ENCODE results near the gene AACS. TPM values are rescaled to one million over a fixed set of nuclear protein-coding genes. Genes with fewer than 3 reads are reported as not detected.
"Not testable (repeated sequence)": the region's sequence is repeated elsewhere in the genome, so short reads cannot be mapped to it uniquely, and the experiment has no call there.

The AACS gene
- total and polyA plus RNA-seq, 4 donors, result 15.4 to 33.5 (median 17.6) TPM

GRCh38 chr12:125140279-125141209, 75.3 kb downstream of the AACS start:
- Histone ChIP-seq H3K9me3 (ENCODE audit: control insufficient read depth in 4 of 4, insufficient read depth in 3 of 4, low read length in 3 of 4) (no peaks in the 10 kb centered on the region), H3K27me3 (ENCODE audit: control insufficient read depth in 3 of 3, insufficient read depth in 3 of 3, low read length in 2 of 3) (no peaks in the 10 kb centered on the region), H3K27ac (ENCODE audit: low read depth in 1 of 2, low read length in 1 of 2) (no peak overlapping the region), H3K9ac (ENCODE audit: insufficient read depth in 1 of 2, low read length in 2 of 2) (no peak overlapping the region), H3K36me3 (ENCODE audit: control insufficient read depth in 4 of 4, insufficient read depth in 4 of 4, low read length in 4 of 4) (peaks cover 0 to 4% (median 1%) of the 10 kb centered on the region in 4 donors), H3K4me3 (no peak overlapping the region), H3K4me1 (ENCODE audit: control insufficient read depth in 5 of 5, insufficient read depth in 5 of 5, low read length in 5 of 5) (peaks cover 0 to 3% (median 0%) of the 10 kb centered on the region in 5 donors)
- ATAC-seq (ENCODE audit: insufficient read depth, low FRiP score) (no peak), DNase-seq (no peak)
- no peak for TF ChIP-seq CTCF (IDR thresholded peaks at IDR 0.05; ENCODE audit: control extremely low read depth, extremely low read depth)
- whole genome bisulfite sequencing, 2 donors, result 80 to 84% methylated on average over 22 of the region's 22 CpGs

- H3K9ac ChIP-seq (ENCODE audit: insufficient read depth in 1 of 2, low read length in 2 of 2); H3K4me1 ChIP-seq (ENCODE audit: control insufficient read depth in 5 of 5, insufficient read depth in 5 of 5, low read length in 5 of 5); DNase-seq; H3K9me3 ChIP-seq (ENCODE audit: control insufficient read depth in 4 of 4, insufficient read depth in 3 of 4, low read length in 3 of 4); ATAC-seq (ENCODE audit: insufficient read depth, low FRiP score); H3K36me3 ChIP-seq (ENCODE audit: control insufficient read depth in 4 of 4, insufficient read depth in 4 of 4, low read length in 4 of 4); H3K4me3 ChIP-seq; H3K27ac ChIP-seq (ENCODE audit: low read depth in 1 of 2, low read length in 1 of 2); H3K27me3 ChIP-seq (ENCODE audit: control insufficient read depth in 3 of 3, insufficient read depth in 3 of 3, low read length in 2 of 3): not testable (repeated sequence)
- 89 to 97% methylated on average over 11 of the region's 11 CpGs for WGBS, 2 donors
Measured at GRCh38 chr12:125141210-125141573, 76.0 kb downstream of the AACS start.

- no peak for TF ChIP-seq CTCF (IDR thresholded peaks at IDR 0.05; ENCODE audit: control extremely low read depth, extremely low read depth)
- Histone ChIP-seq H3K4me1 (ENCODE audit: control insufficient read depth in 5 of 5, insufficient read depth in 5 of 5, low read length in 5 of 5) (peaks cover 0 to 3% (median 0%) of the 10 kb centered on the region in 5 donors), H3K9me3 (ENCODE audit: control insufficient read depth in 4 of 4, insufficient read depth in 3 of 4, low read length in 3 of 4) (no peaks in the 10 kb centered on the region), H3K4me3 (no peak overlapping the region), H3K27ac (ENCODE audit: low read depth in 1 of 2, low read length in 1 of 2) (no peak overlapping the region), H3K36me3 (ENCODE audit: control insufficient read depth in 4 of 4, insufficient read depth in 4 of 4, low read length in 4 of 4) (peaks cover 0 to 1% (median 0%) of the 10 kb centered on the region in 4 donors), H3K27me3 (ENCODE audit: control insufficient read depth in 3 of 3, insufficient read depth in 3 of 3, low read length in 2 of 3) (no peaks in the 10 kb centered on the region), H3K9ac (ENCODE audit: insufficient read depth in 1 of 2, low read length in 2 of 2) (no peak overlapping the region)
- WGBS, 2 donors, result 90 to 92% methylated on average over 9 of the region's 9 CpGs
- ATAC-seq (ENCODE audit: insufficient read depth, low FRiP score) (no peak), DNase-seq (no peak)
Measured at GRCh38 chr12:125142601-125143000, 77.4 kb downstream of the AACS start.

- H3K9ac ChIP-seq (ENCODE audit: insufficient read depth in 1 of 2, low read length in 2 of 2), result no peak overlapping the region
- no peak overlapping the region for H3K4me3 ChIP-seq
- H3K36me3 ChIP-seq (ENCODE audit: control insufficient read depth in 4 of 4, insufficient read depth in 4 of 4, low read length in 4 of 4), result no peaks in the 10 kb centered on the region
- no peak for ATAC-seq (ENCODE audit: insufficient read depth, low FRiP score)
- TF ChIP-seq CTCF (IDR thresholded peaks at IDR 0.05; ENCODE audit: control extremely low read depth, extremely low read depth), result no peak
- WGBS, 2 donors, result 48 to 57% methylated on average over 9 of the region's 9 CpGs
- H3K27ac ChIP-seq (ENCODE audit: low read depth in 1 of 2, low read length in 1 of 2), result no peak overlapping the region
- peaks cover 0 to 3% (median 0%) of the 10 kb centered on the region in 5 donors for H3K4me1 ChIP-seq (ENCODE audit: control insufficient read depth in 5 of 5, insufficient read depth in 5 of 5, low read length in 5 of 5)
- DNase-seq, result peak; percentile 57 to 67 (median 59)
- no peaks in the 10 kb centered on the region for H3K9me3 ChIP-seq (ENCODE audit: control insufficient read depth in 4 of 4, insufficient read depth in 3 of 4, low read length in 3 of 4)
- no peaks in the 10 kb centered on the region for H3K27me3 ChIP-seq (ENCODE audit: control insufficient read depth in 3 of 3, insufficient read depth in 3 of 3, low read length in 2 of 3)
Measured at GRCh38 chr12:125143491-125143890, 78.3 kb downstream of the AACS start.
